ENCODE measurements around the gene CFAP100.

DNA sequence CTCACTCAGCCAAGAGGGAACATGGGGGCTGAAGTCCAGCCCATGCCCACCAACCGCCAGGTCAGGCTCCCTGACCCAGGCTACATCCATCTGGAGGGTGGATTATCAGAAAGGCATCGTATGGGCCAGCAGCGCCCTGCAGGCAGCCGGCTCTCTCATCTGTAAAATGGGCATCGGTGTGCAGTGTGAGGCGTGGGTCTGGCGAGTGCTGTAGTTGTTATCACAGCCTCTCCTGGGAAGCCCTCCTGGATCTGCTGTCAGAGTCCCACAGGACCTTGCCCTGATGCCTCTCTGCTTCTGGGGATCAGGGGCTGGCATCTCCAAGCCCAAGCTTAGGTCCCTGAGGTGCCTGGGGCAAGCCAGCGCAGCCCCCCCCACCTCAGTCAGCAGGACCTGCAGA, 27.4 kb downstream of the CFAP100 start:
- TF ChIP-seq MAX (IDR thresholded peaks at IDR 0.05) = no peak
- TF ChIP-seq ZNF274 (IDR thresholded peaks at IDR 0.05; ENCODE audit: low read depth, low read length) = no peak
- TF ChIP-seq POLR2A (IDR thresholded peaks at IDR 0.05; ENCODE audit: borderline replicate concordance, extremely low read depth, insufficient read depth, insufficient read length) = no peak
- TF ChIP-seq CTCF (IDR thresholded peaks at IDR 0.05 in 2 of 3, conservative IDR thresholded peaks at IDR 0.05 in 1 of 3; ENCODE audit: borderline replicate concordance in 1 of 3, insufficient read depth in 1 of 3, low read depth in 2 of 3, low read length in 2 of 3) = no peak
- no peak for TF ChIP-seq JUND (IDR thresholded peaks at IDR 0.05)
- TF ChIP-seq POLR2AphosphoS5 (IDR thresholded peaks at IDR 0.05; ENCODE audit: low read depth, low read length) = no peak
- no peak for TF ChIP-seq ZFX (IDR thresholded peaks at IDR 0.05)
- no peak for TF ChIP-seq SIN3A (IDR thresholded peaks at IDR 0.05; ENCODE audit: low read depth)
- no peak for TF ChIP-seq SRF (IDR thresholded peaks at IDR 0.05; ENCODE audit: low read depth)
- TF ChIP-seq SP1 (IDR thresholded peaks at IDR 0.05; ENCODE audit: low read depth) = no peak
